ENCODE data around the gene ANXA2. TPM values are rescaled to one million over a fixed set of nuclear protein-coding genes. Genes with fewer than 3 reads are reported as not detected.

Gene ANXA2
- total and polyA plus RNA-seq, 10 of the 15 experiments (the other 5 are each of a cell fraction or from before 2014, with no cell fraction given): 135 to 540 (median 281) TPM

GRCh38 chr15:60370105-60370868, 27.5 kb downstream of the ANXA2 start (continued):
- TF ChIP-seq, protein P1, sequence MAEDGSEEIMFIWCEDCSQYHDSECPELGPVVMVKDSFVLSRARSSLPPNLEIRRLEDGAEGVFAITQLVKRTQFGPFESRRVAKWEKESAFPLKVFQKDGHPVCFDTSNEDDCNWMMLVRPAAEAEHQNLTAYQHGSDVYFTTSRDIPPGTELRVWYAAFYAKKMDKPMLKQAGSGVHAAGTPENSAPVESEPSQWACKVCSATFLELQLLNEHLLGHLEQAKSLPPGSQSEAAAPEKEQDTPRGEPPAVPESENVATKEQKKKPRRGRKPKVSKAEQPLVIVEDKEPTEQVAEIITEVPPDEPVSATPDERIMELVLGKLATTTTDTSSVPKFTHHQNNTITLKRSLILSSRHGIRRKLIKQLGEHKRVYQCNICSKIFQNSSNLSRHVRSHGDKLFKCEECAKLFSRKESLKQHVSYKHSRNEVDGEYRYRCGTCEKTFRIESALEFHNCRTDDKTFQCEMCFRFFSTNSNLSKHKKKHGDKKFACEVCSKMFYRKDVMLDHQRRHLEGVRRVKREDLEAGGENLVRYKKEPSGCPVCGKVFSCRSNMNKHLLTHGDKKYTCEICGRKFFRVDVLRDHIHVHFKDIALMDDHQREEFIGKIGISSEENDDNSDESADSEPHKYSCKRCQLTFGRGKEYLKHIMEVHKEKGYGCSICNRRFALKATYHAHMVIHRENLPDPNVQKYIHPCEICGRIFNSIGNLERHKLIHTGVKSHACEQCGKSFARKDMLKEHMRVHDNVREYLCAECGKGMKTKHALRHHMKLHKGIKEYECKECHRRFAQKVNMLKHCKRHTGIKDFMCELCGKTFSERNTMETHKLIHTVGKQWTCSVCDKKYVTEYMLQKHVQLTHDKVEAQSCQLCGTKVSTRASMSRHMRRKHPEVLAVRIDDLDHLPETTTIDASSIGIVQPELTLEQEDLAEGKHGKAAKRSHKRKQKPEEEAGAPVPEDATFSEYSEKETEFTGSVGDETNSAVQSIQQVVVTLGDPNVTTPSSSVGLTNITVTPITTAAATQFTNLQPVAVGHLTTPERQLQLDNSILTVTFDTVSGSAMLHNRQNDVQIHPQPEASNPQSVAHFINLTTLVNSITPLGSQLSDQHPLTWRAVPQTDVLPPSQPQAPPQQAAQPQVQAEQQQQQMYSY (CRISPR knock-in tag; IDR thresholded peaks at IDR 0.05): no peak
- TF ChIP-seq STAT3 (IDR thresholded peaks at IDR 0.05; ENCODE audit: low read depth, low read length): no peak
- TF ChIP-seq, protein P2, sequence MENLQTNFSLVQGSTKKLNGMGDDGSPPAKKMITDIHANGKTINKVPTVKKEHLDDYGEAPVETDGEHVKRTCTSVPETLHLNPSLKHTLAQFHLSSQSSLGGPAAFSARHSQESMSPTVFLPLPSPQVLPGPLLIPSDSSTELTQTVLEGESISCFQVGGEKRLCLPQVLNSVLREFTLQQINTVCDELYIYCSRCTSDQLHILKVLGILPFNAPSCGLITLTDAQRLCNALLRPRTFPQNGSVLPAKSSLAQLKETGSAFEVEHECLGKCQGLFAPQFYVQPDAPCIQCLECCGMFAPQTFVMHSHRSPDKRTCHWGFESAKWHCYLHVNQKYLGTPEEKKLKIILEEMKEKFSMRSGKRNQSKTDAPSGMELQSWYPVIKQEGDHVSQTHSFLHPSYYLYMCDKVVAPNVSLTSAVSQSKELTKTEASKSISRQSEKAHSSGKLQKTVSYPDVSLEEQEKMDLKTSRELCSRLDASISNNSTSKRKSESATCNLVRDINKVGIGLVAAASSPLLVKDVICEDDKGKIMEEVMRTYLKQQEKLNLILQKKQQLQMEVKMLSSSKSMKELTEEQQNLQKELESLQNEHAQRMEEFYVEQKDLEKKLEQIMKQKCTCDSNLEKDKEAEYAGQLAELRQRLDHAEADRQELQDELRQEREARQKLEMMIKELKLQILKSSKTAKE (IDR thresholded peaks at IDR 0.05; ENCODE audit: low read depth, poor library complexity, severe bottlenecking): no peak
- no peak for TF ChIP-seq ZNF24 (IDR thresholded peaks at IDR 0.05)
- no peak for TF ChIP-seq HDGF (IDR thresholded peaks at IDR 0.05)
- TF ChIP-seq IKZF1 (conservative IDR thresholded peaks at IDR 0.05): no peak
